Esophagus squamous epithelium (tissue), 5 donors: ENCODE results near the gene ADGRG3. TPM values are rescaled to one million over a fixed set of nuclear protein-coding genes. Genes with fewer than 3 reads are reported as not detected.
A peak's percentile ranks its signal among the peaks of the same experiment; 100 is the strongest.

Experiments used
- DNase-seq: peaks from one replicate; lab custom pipeline; 2025; lab: John Stamatoyannopoulos, UW
- H3K27ac ChIP-seq, 4 donors: fragments of 200-600 bp; sonication (generic); one replicate each; pipeline ENCODE4 v1.5.1; 2016 to 2019; ENCODE audit warnings: mild to moderate bottlenecking in 1 of 4
- H3K27me3 ChIP-seq, 4 donors: fragments of 200-600 bp; sonication (generic); 1 replicate in 3 of 4; 2 replicates in 1 of 4; pipeline versions ENCODE4 v1.5.1 to v1.6.0; 2017 to 2021; ENCODE audit warnings: antibody characterized with exemption in 1 of 4
- H3K36me3 ChIP-seq, 3 donors: fragments of 200-600 bp; sonication (generic); one replicate each; pipeline ENCODE4 v1.5.1; 2016 to 2019
- H3K4me1 ChIP-seq, 3 donors: fragments of 200-600 bp; sonication (generic); one replicate each; pipeline ENCODE4 v1.5.1; 2017 to 2019
- H3K4me3 ChIP-seq, 4 donors: fragments of 200-600 bp; sonication (generic); 1 replicate in 3 of 4; 2 replicates in 1 of 4; pipeline ENCODE4 v1.5.1; 2016 to 2019; ENCODE audit warnings: mild to moderate bottlenecking in 2 of 4, moderate library complexity in 1 of 4
- H3K9me3 ChIP-seq, 3 donors: fragments of 200-600 bp; sonication (generic); one replicate each; pipeline ENCODE4 v1.5.1; 2016 to 2019
- POLR2A ChIP-seq, 4 donors: fragments of 450-650 bp; IDR thresholded peaks; one replicate each; pipeline ENCODE4 v1.6.1; 2017; ENCODE audit warnings: antibody characterized with exemption in 4 of 4, mild to moderate bottlenecking in 4 of 4, moderate library complexity in 3 of 4
- WGBS, 2 donors: methylation state at CpG; one replicate each; pipeline ENCODE4 v1.1.5; 2018; 5-methylcytosine and 5-hydroxymethylcytosine counted together
- intact Hi-C: fragments of 100-400 bp; cut with DNase I; formaldehyde crosslinking; loops from one replicate; pipeline ENCODE4 v1.15.0; 2022
- total RNA-seq, 4 donors: library from RNA; depleted of rRNA; stranded (reverse); fragments of >200 nt; gene quantifications; one replicate each; pipeline ENCODE4 v1.1.0, GENCODE V29; 2016
- TF ChIP-seq, protein P1 (sequence below), 6 experiments: fragments of 450-650 bp in 4 of 6; fragments of 200-600 bp in 2 of 6; sonication (generic) in 2 of 6; IDR thresholded peaks; one replicate each; pipeline ENCODE4 v1.5.1; 2016 to 2019; ENCODE audit warnings: antibody characterized with exemption in 6 of 6, mild to moderate bottlenecking in 4 of 6, moderate library complexity in 4 of 6
- donor health status: DM: yes; HTN: yes; CAD: no.

The ADGRG3 gene
- total RNA-seq, 4 donors from 2014 or later, result 1.5 to 3.9 (median 2.1) TPM; not detected in 1

- Histone ChIP-seq H3K27me3 (peaks cover 0 to 18% (median 0%) of the 10 kb centered on the region in 4 donors), H3K4me1 (peaks cover 23 to 93% (median 35%) of the 10 kb centered on the region in 3 donors)
- intact Hi-C loops, result no loop called here
Measured at GRCh38 chr16:57632568-57632967, 35.5 kb upstream of the ADGRG3 start.

DNA sequence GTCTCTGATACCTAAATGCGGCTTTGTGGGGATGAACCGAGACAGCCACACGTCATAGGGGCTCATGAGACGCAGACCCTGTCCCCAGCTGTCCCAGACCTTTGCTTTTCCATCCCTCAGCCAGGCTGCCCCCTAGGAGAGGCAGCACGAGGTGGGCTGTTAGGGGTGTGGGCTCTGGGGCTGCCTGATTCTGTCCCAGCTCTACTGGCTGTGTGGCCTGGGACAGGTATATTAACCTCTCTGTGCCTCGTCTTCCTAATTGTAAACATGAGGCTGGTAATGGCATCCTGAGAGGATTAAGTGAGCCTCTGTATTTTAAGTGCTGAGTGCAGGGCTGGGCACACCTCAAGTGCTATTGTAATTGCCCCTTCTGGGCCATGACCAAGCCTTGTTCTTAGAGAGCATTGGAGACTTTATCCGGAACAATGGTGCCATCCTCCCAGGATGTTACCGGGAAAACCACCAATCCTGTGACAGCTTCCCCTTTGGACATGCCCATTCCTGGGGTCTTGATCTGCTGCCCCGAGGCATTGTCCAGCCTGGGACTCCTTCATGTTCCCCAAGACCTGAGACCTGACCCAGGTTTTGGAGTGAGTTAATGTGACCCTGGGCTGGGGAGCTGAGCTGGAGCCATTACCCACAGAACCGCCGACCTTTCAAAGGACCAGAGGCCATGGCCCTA lies 34.6 kb upstream of the ADGRG3 start:
- 93 to 94% methylated on average over 5 to 8 of the region's 11 CpGs for WGBS, 2 donors
- DNase-seq, result no peak
- Histone ChIP-seq H3K27me3 (peaks cover 0 to 18% (median 0%) of the 10 kb centered on the region in 4 donors), H3K4me3 (no peak overlapping the region), H3K4me1 (peaks cover 16 to 93% (median 34%) of the 10 kb centered on the region in 3 donors), H3K9me3 (no peaks in the 10 kb centered on the region), H3K27ac (peak overlapping the region in 2 of 4 donors; percentile 11 to 74), H3K36me3 (no peaks in the 10 kb centered on the region)
- intact Hi-C loops, result no loop called here
- TF ChIP-seq POLR2A (IDR thresholded peaks at IDR 0.05), result no peak
- TF ChIP-seq, protein P1, sequence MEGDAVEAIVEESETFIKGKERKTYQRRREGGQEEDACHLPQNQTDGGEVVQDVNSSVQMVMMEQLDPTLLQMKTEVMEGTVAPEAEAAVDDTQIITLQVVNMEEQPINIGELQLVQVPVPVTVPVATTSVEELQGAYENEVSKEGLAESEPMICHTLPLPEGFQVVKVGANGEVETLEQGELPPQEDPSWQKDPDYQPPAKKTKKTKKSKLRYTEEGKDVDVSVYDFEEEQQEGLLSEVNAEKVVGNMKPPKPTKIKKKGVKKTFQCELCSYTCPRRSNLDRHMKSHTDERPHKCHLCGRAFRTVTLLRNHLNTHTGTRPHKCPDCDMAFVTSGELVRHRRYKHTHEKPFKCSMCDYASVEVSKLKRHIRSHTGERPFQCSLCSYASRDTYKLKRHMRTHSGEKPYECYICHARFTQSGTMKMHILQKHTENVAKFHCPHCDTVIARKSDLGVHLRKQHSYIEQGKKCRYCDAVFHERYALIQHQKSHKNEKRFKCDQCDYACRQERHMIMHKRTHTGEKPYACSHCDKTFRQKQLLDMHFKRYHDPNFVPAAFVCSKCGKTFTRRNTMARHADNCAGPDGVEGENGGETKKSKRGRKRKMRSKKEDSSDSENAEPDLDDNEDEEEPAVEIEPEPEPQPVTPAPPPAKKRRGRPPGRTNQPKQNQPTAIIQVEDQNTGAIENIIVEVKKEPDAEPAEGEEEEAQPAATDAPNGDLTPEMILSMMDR (IDR thresholded peaks at IDR 0.05), result no peak

More at GRCh38 chr16:57632568-57632967, 35.5 kb upstream of the ADGRG3 start:
- H3K4me3 ChIP-seq, result no peak overlapping the region
- TF ChIP-seq, protein P1 (IDR thresholded peaks at IDR 0.05), result no peak
- no peak for TF ChIP-seq POLR2A (IDR thresholded peaks at IDR 0.05)
- H3K36me3 ChIP-seq, result no peaks in the 10 kb centered on the region
- DNase-seq, result no peak
- WGBS, 2 donors, result 58 to 90% methylated on average over 2 to 12 of the region's 15 CpGs
- no peaks in the 10 kb centered on the region for H3K9me3 ChIP-seq
- no peak overlapping the region for H3K27ac ChIP-seq

DNA sequence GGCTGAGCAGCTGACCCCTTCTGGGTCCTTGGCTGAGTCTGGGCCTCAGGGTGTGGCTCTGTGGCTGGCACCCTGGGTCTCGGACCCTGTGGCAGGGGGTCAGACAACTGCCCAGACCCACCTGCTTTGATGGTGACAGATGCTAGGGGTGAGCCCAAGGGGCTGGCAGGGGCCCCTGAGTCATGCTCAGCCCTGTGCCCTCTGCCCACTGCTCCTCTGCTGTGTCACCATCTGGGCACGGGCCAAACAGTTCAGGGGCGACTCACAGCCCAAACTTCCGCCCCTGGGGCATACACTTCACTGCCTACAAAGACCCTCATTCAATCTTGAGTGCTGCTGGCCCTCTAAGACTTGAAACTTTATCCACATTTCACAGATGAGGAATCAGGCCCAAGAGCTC lies 33.9 kb upstream of the ADGRG3 start:
- Histone ChIP-seq H3K4me3 (no peak overlapping the region), H3K36me3 (no peaks in the 10 kb centered on the region), H3K27ac (peak overlapping the region in 2 of 4 donors; percentile 11 to 74), H3K9me3 (no peaks in the 10 kb centered on the region), H3K4me1 (peaks cover 15 to 93% (median 33%) of the 10 kb centered on the region in 3 donors), H3K27me3 (peaks cover 0 to 18% (median 0%) of the 10 kb centered on the region in 4 donors)
- WGBS, 2 donors, result 17% methylated on average over 2 of the region's 4 CpGs; no CpG with 5 or more reads in 1 of the 2 donors
- intact Hi-C loops, result no loop called here
- DNase-seq, result no peak
- no peak for TF ChIP-seq POLR2A (IDR thresholded peaks at IDR 0.05)
- TF ChIP-seq, protein P1 (IDR thresholded peaks at IDR 0.05), result no peak

- H3K27me3 ChIP-seq, result peaks cover 0 to 18% (median 0%) of the 10 kb centered on the region in 4 donors
- TF ChIP-seq, protein P1 (IDR thresholded peaks at IDR 0.05), result no peak
- TF ChIP-seq POLR2A (IDR thresholded peaks at IDR 0.05), result no peak
- WGBS, 2 donors, result 54 to 83% methylated on average over 6 to 9 of the region's 16 CpGs
- no peaks in the 10 kb centered on the region for H3K36me3 ChIP-seq
- DNase-seq, result no peak
- H3K4me3 ChIP-seq, result no peak overlapping the region
- H3K4me1 ChIP-seq, result peaks cover 13 to 99% (median 37%) of the 10 kb centered on the region in 3 donors
- intact Hi-C loops, result no loop called here
- peak overlapping the region in 3 of 4 donors; percentile 12 to 74 (median 57) for H3K27ac ChIP-seq
- H3K9me3 ChIP-seq, result no peaks in the 10 kb centered on the region
Measured at GRCh38 chr16:57635266-57636097, 32.6 kb upstream of the ADGRG3 start.
